Upper lobe of right lung (tissue), 1 donor: ENCODE data around the gene TICRR. TPM values are rescaled to one million over a fixed set of nuclear protein-coding genes. Genes with fewer than 3 reads are reported as not detected.
"Not testable (repeated sequence)": the region's sequence is repeated elsewhere in the genome, so short reads cannot be mapped to it uniquely, and the experiment has no call there.

ENCODE experiments used
- ATAC-seq: fragments of 200-7000 bp; cut with Tn5 transposase; one replicate; pipeline ENCODE4 v1.9.1; 2020; ENCODE audit warnings: mild to moderate bottlenecking, moderate library complexity
- DNase-seq: peaks from one replicate; pipeline ENCODE4 v3.0.0-alpha.2; 2020
- H3K27ac ChIP-seq: fragments of 200-600 bp; one replicate; pipeline ENCODE4 v1.8.0; 2022
- H3K27me3 ChIP-seq: fragments of 200-600 bp; one replicate; pipeline ENCODE4 v1.8.0; 2022; ENCODE audit warnings: mild to moderate bottlenecking
- H3K36me3 ChIP-seq: fragments of 200-600 bp; one replicate; pipeline ENCODE4 v1.8.0; 2022
- H3K4me1 ChIP-seq: fragments of 200-600 bp; one replicate; pipeline ENCODE4 v1.8.0; 2022
- H3K4me3 ChIP-seq: fragments of 200-600 bp; one replicate; pipeline ENCODE4 v1.8.0; 2022; ENCODE audit warnings: mild to moderate bottlenecking
- H3K9me3 ChIP-seq: fragments of 200-600 bp; one replicate; pipeline ENCODE4 v1.8.0; 2022
- intact Hi-C: fragments of 100-400 bp; cut with DNase I; formaldehyde crosslinking; loops from one replicate; pipeline ENCODE4 v1.11.0; 2022
- total RNA-seq: library from RNA; stranded (reverse); fragmentation: NEBNext Ultra II Directional; extraction: Animal tissue kit (Norgen Biotek cat#: 25700); gene quantifications from one replicate; pipeline ENCODE4 v1.2.1, GENCODE V29; 2021
- TF ChIP-seq, protein P1 (sequence below): fragments of 200-600 bp; IDR thresholded peaks from one replicate; pipeline ENCODE4 v1.8.0; 2022; ENCODE audit warnings: antibody characterized with exemption
- donor health status: DM: no; HTN: yes; CAD: no; lungs with severe emphysema.

Gene TICRR
- total RNA-seq, 1 donor from 2014 or later: 0.09 TPM

DNA sequence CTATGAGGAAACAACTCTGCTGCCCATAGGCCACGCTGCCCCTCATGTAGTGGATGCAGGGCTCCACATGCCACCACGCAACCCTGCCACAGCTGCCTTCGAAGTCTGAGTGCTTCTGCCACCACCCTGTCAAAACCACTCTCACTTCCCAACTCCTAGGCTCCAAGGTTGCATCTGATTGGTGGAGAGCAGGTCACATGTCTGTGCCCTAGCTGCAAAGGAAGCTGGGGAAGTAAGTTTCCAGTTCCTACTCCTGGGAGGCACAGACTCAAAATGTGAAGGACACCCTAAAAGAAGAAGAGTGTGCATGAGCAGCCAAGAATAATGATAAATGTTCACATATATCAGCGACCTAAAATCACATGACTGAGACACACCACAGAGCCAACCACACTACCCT lies 31.9 kb upstream of the TICRR start:
- Histone ChIP-seq H3K9me3 (no peaks in the 10 kb centered on the region), H3K4me1 (no peaks in the 10 kb centered on the region), H3K4me3 (no peak overlapping the region), H3K27ac (no peak overlapping the region), H3K27me3 (peaks cover under 1% of the 10 kb centered on the region), H3K36me3 (no peaks in the 10 kb centered on the region)
- no peak for DNase-seq
- no peak for ATAC-seq
- intact Hi-C loops: no loop called here
- TF ChIP-seq, protein P1, sequence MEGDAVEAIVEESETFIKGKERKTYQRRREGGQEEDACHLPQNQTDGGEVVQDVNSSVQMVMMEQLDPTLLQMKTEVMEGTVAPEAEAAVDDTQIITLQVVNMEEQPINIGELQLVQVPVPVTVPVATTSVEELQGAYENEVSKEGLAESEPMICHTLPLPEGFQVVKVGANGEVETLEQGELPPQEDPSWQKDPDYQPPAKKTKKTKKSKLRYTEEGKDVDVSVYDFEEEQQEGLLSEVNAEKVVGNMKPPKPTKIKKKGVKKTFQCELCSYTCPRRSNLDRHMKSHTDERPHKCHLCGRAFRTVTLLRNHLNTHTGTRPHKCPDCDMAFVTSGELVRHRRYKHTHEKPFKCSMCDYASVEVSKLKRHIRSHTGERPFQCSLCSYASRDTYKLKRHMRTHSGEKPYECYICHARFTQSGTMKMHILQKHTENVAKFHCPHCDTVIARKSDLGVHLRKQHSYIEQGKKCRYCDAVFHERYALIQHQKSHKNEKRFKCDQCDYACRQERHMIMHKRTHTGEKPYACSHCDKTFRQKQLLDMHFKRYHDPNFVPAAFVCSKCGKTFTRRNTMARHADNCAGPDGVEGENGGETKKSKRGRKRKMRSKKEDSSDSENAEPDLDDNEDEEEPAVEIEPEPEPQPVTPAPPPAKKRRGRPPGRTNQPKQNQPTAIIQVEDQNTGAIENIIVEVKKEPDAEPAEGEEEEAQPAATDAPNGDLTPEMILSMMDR: no peak

DNA sequence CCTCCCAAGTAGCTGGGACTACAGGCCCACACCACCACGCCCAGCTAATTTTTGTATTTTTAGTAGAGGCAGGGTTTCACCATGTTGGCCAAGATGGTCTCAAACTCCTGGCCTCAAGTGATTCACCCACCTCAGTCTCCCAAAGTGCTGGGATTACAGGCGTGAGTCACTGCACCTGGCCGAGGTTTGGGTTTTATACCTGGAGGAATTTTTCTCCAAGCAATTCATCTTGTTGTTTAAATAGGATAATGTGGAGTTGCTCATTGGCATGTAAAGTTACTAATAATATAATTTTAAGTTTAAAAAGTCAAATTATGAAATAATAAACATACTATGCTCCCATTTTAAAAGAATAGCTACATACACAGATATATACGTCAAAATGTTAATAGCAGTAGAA lies 26.1 kb upstream of the TICRR start:
- DNase-seq, H3K27ac ChIP-seq, H3K27me3 ChIP-seq, H3K9me3 ChIP-seq, H3K4me1 ChIP-seq, intact Hi-C loops, ATAC-seq, H3K4me3 ChIP-seq, H3K36me3 ChIP-seq: not testable (repeated sequence)

DNA sequence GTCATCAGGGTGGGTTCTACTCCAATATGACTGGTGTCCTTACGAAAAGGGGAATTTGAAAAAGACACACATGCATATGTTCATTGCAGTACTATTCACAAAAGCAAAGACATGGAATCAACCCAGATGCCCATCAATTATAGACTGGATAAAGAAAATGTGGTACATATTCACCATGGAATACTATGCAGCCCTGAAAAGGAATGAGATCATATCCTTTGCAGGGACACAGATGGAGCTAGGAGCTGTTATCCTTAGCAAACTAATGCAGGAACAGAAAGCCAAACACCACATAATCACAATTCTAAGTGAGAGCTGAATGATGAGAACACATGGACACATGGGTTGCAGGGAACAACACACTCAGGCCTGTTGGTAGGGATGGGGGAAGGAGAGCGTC lies 24.8 kb upstream of the TICRR start:
- intact Hi-C loops: no loop called here
- no peak for DNase-seq
- Histone ChIP-seq H3K27me3 (peaks cover 6% of the 10 kb centered on the region), H3K36me3 (no peaks in the 10 kb centered on the region), H3K9me3 (no peaks in the 10 kb centered on the region), H3K27ac (no peak overlapping the region), H3K4me3 (no peak overlapping the region), H3K4me1 (no peaks in the 10 kb centered on the region)
- ATAC-seq: no peak
- TF ChIP-seq, protein P1: no peak

DNA sequence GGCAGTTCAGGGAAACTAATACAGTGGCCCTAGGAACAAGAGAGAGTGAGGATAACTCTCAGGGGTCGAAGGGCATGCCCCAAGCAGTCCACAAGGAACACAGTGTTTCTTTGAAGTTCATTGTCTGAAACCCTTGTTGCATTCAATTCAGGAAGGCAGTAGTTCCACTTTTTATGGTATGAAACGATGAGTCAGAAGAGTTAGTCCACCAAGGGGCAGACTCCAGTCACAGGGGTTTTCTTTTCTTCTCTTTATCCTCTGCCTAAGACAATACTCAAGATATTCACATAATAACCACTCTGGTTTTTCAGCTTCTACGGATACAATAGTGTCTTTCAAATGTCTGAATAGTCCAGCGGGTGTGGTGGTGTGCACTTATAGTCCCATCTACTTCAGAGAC lies 23.7 kb upstream of the TICRR start:
- Histone ChIP-seq H3K4me1 (no peaks in the 10 kb centered on the region), H3K4me3 (no peak overlapping the region), H3K36me3 (no peaks in the 10 kb centered on the region), H3K27me3 (peaks cover 6% of the 10 kb centered on the region), H3K9me3 (no peaks in the 10 kb centered on the region), H3K27ac (no peak overlapping the region)
- intact Hi-C loops: no loop called here
- DNase-seq (no peak), ATAC-seq (peak; percentile 54)
- TF ChIP-seq, protein P1: no peak

DNA sequence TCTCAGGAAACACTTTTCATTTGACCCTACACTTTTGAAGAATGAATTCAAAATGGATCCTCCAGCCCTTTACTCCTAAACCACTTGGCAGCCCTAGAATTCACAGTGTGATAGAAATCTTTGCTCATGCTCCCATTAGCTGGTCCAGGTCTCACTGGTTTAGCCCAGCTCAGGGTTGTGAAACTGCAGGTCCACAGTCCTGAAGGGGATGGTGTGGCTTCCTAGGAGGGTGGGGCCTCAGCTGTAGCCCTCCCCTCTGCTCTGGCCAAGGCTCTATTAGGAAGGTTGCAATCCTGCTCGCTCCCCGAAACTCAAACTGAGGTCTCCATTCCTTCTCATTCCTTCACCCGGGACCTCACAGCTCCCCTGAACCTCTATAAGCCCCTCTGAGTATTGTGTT lies 21.6 kb upstream of the TICRR start:
- no peaks in the 10 kb centered on the region for H3K36me3 ChIP-seq
- no peak overlapping the region for H3K4me3 ChIP-seq
- ATAC-seq (no peak), DNase-seq (no peak)
- H3K4me1 ChIP-seq: no peaks in the 10 kb centered on the region
- TF ChIP-seq, protein P1: no peak
- intact Hi-C loops: no loop called here
- no peaks in the 10 kb centered on the region for H3K9me3 ChIP-seq
- H3K27ac ChIP-seq: no peak overlapping the region
- peaks cover 4% of the 10 kb centered on the region for H3K27me3 ChIP-seq

DNA sequence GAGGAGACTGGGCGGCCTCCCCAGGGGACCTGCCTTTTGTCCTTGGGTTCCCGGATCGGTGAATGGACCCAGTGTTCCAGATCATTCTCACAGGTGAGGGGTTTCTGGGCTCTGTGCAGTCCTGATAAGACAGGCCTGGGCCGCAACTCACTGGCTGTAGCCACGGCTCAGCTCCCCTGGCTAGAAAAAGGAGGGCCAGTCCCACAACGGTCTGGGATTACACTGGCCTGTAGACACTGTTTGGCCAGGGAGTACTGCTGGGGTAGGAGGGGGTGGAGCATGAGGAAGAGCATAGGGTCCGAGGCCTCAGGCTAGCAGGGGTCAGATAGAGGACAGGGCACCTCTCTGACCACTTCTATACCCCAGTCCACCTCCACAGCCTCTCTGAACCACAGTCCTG lies 21.0 kb upstream of the TICRR start:
- Histone ChIP-seq H3K4me1 (no peaks in the 10 kb centered on the region), H3K9me3 (no peaks in the 10 kb centered on the region), H3K4me3 (no peak overlapping the region), H3K27me3 (peaks cover 5% of the 10 kb centered on the region), H3K36me3 (no peaks in the 10 kb centered on the region), H3K27ac (no peak overlapping the region)
- DNase-seq: no peak
- ATAC-seq: peak; percentile 48
- intact Hi-C loops: no loop called here
- TF ChIP-seq, protein P1: no peak
